ENCODE data around the gene ENTPD3. TPM values are rescaled to one million over a fixed set of nuclear protein-coding genes. Genes with fewer than 3 reads are reported as not detected.

Gene ENTPD3
- total RNA-seq, 2 donors from 2014 or later: 0.22 to 2.3 TPM

- intact Hi-C loops (cut with DNase I): no loop called here
- peak; percentile 82 for DNase-seq
- Histone ChIP-seq H3K4me1 (no peaks in the 10 kb centered on the region), H3K27ac (peak within 1 kb of the TSS; percentile 39), H3K9ac (ENCODE audit: low read depth in 2 of 2, low read length in 2 of 2) (peak within 1 kb of the TSS; percentile 77 to 81), H3K36me3 (no peaks in the 10 kb centered on the region), H3K9me3 (no peaks in the 10 kb centered on the region), H3K4me3 (peak within 1 kb of the TSS; percentile 66), H3K27me3 (no peaks in the 10 kb centered on the region)
- TF ChIP-seq CTCF (IDR thresholded peaks at IDR 0.05): no peak
Observed at GRCh38 chr3:40476478-40477470, 89.8 kb downstream of the ENTPD3 start, which contains the start of gene ZNF619. TSS of gene ZNF619 (plus strand) at chr3:40477122. CDS start at chr3:40477980, 858 bp downstream.

GRCh38 chr3:40477666-40478065, 90.7 kb downstream of the ENTPD3 start:
- Histone ChIP-seq H3K9me3 (no peaks in the 10 kb centered on the region), H3K27ac (no peak overlapping the region), H3K4me3 (peak overlapping the region; percentile 66), H3K27me3 (no peaks in the 10 kb centered on the region), H3K9ac (ENCODE audit: low read depth in 2 of 2, low read length in 2 of 2) (peak overlapping the region; percentile 77 to 81), H3K4me1 (no peaks in the 10 kb centered on the region), H3K36me3 (no peaks in the 10 kb centered on the region)
- DNase-seq: no peak
- TF ChIP-seq CTCF (IDR thresholded peaks at IDR 0.05): no peak
- intact Hi-C loops (cut with DNase I): no loop called here

Other genes starting within 250 kb of the ENTPD3 start
- 10 to 100 TPM; 32.0 to 52.4 TPM for gene EIF1B, start 77.5 kb upstream of the ENTPD3 start, total RNA-seq
- 1,000 to 10,000 TPM; 1,699 to 1,906 TPM for gene RPL14, start 70.2 kb downstream of the ENTPD3 start, total RNA-seq
- 1 to 10 TPM; 6.2 to 7.7 TPM for gene ZNF619, start 89.9 kb downstream of the ENTPD3 start, total RNA-seq
- 1 to 10 TPM; 4.0 to 4.6 TPM for gene ZNF620, start 118.9 kb downstream of the ENTPD3 start, total RNA-seq
- gene ZNF621, start 137.8 kb downstream of the ENTPD3 start, total RNA-seq: 10 to 100 TPM; 13.5 to 14.3 TPM